H1 (cell line): ENCODE results near the gene CEP350. TPM values are rescaled to one million over a fixed set of nuclear protein-coding genes. Genes with fewer than 3 reads are reported as not detected.

Source experiments
- CTCF ChIA-PET: fragments of 300-600 bp; sonication (Branson Sonifier 250); formaldehyde crosslinking; loops from one replicate; lab custom pipeline; 2021; ENCODE audit not compliant: partially characterized antibody; lab: Charles Lee
- POLR2A ChIA-PET: fragments of 300-600 bp; sonication (Branson Sonifier 250); formaldehyde crosslinking; loops from one replicate; lab custom pipeline; 2021; ENCODE audit warnings: inconsistent platforms; ENCODE audit not compliant: partially characterized antibody; lab: Charles Lee
- DNase-seq, 2 experiments: peaks; one replicate each; pipeline versions ENCODE4 v3.0.0 to v3.0.0-alpha.2; 2010 to 2022; ENCODE audit warnings: low spot score in 2 of 2, low read depth in 1 of 2, mixed read lengths in 1 of 2
- FAIRE-seq: peaks from 2 replicates; lab custom pipeline; 2011; peaks lifted over from hg19 to GRCh38; lab: Jason Lieb, UNC
- H2AFZ ChIP-seq: 2 replicates; pipeline ENCODE4 v1.8.1; 2012; ENCODE audit warnings: low read length, inconsistent platforms
- H2AK5ac ChIP-seq: 2 replicates; pipeline ENCODE4 v1.6.1; 2013; ENCODE audit warnings: low read depth, low read length
- H2BK120ac ChIP-seq: replicated peaks from 2 replicates; pipeline ENCODE3; 2013; ENCODE audit warnings: low read depth, low read length, inconsistent platforms
- H2BK12ac ChIP-seq: 2 replicates; pipeline ENCODE4 v1.6.1; 2013; ENCODE audit warnings: low read depth, low read length
- H2BK15ac ChIP-seq: 2 replicates; pipeline ENCODE4 v1.6.1; 2013; ENCODE audit warnings: low read length
- H2BK20ac ChIP-seq: 2 replicates; pipeline ENCODE4 v1.6.1; 2013; ENCODE audit warnings: low read length
- H2BK5ac ChIP-seq: 2 replicates; pipeline ENCODE4 v1.6.1; 2013; ENCODE audit warnings: low read depth, low read length
- H3K14ac ChIP-seq: 2 replicates; pipeline ENCODE4 v1.6.1; 2013; ENCODE audit warnings: inconsistent platforms; ENCODE audit not compliant: insufficient read length
- H3K18ac ChIP-seq: 2 replicates; pipeline ENCODE4 v1.6.1; 2013; ENCODE audit warnings: low read length; ENCODE audit errors: extremely low read depth
- H3K23ac ChIP-seq: 2 replicates; pipeline ENCODE4 v1.6.1; 2013; ENCODE audit warnings: inconsistent platforms; ENCODE audit not compliant: insufficient read length
- H3K23me2 ChIP-seq: 2 replicates; pipeline ENCODE4 v1.6.1; 2013; ENCODE audit warnings: low read depth, low read length
- H3K27ac ChIP-seq: 2 replicates; pipeline ENCODE4 v1.6.1; 2011; ENCODE audit warnings: low read depth, low read length, inconsistent platforms
- H3K27me3 ChIP-seq, 4 experiments: replicated peaks in 1 of 4; 1 replicate in 1 of 4; 2 replicates in 3 of 4; pipeline versions ENCODE4 v1.6.1 to v1.8.1; 2011 to 2013; ENCODE audit warnings: low read length in 3 of 4, mild to moderate bottlenecking in 3 of 4, inconsistent platforms in 2 of 4, mixed read lengths in 2 of 4, moderate library complexity in 1 of 4; ENCODE audit not compliant: control insufficient read depth in 3 of 4, insufficient read depth in 3 of 4; ENCODE audit errors: extremely low read depth in 1 of 4
- H3K36me3 ChIP-seq, 4 experiments: 2 replicates each; pipeline versions ENCODE4 v1.6.1 to v1.8.1; 2011 to 2013; ENCODE audit warnings: mild to moderate bottlenecking in 4 of 4, low read length in 3 of 4, moderate library complexity in 2 of 4, control low read depth in 1 of 4, inconsistent platforms in 1 of 4; ENCODE audit not compliant: insufficient read depth in 4 of 4, control insufficient read depth in 2 of 4
- H3K4ac ChIP-seq: replicated peaks from 2 replicates; pipeline ENCODE3; 2013; ENCODE audit warnings: low read length, low read depth, mixed read lengths, inconsistent platforms; ENCODE audit not compliant: insufficient read length
- H3K4me1 ChIP-seq, 4 experiments: replicated peaks in 1 of 4; 1 replicate in 1 of 4; 2 replicates in 3 of 4; pipeline versions ENCODE4 v1.6.1 to v1.8.1; 2011 to 2013; ENCODE audit warnings: low read length in 3 of 4, inconsistent platforms in 2 of 4, mixed read lengths in 1 of 4; ENCODE audit not compliant: insufficient read depth in 4 of 4, control insufficient read depth in 3 of 4
- H3K4me2 ChIP-seq, 2 experiments: 2 replicates each; pipeline versions ENCODE4 v1.6.1 to v1.8.1; 2011 to 2013; ENCODE audit warnings: low read depth in 2 of 2, low read length in 2 of 2, control low read depth in 1 of 2, inconsistent platforms in 1 of 2, mild to moderate bottlenecking in 1 of 2; ENCODE audit not compliant: insufficient read depth in 1 of 2
- H3K4me3 ChIP-seq, 4 experiments: fragments of 200-600, 300-600 bp in 1 of 4; sonication (generic), shearing (Covaris generic), sonication (Bioruptor Twin) in 1 of 4; 2 replicates each; pipeline versions ENCODE4 v1.5.1 to v1.8.1; 2011 to 2016; ENCODE audit warnings: low read length in 4 of 4, low read depth in 3 of 4, control low read depth in 2 of 4, inconsistent platforms in 2 of 4, mild to moderate bottlenecking in 2 of 4, mixed read lengths in 1 of 4, moderate library complexity in 1 of 4; ENCODE audit not compliant: insufficient read depth in 2 of 4; ENCODE audit errors: extremely low read depth in 1 of 4
- H3K56ac ChIP-seq: replicated peaks from 2 replicates; pipeline ENCODE3; 2013; ENCODE audit warnings: low read depth, mild to moderate bottlenecking, mixed read lengths, low read length, inconsistent platforms; ENCODE audit not compliant: insufficient read length
- H3K79me1 ChIP-seq: 2 replicates; pipeline ENCODE4 v1.6.1; 2013; ENCODE audit warnings: low read depth, low read length, control low read depth
- H3K79me2 ChIP-seq, 2 experiments: 2 replicates each; pipeline versions ENCODE4 v1.6.1 to v1.8.1; 2012 to 2013; ENCODE audit warnings: low read length in 2 of 2, mild to moderate bottlenecking in 2 of 2, inconsistent platforms in 1 of 2; ENCODE audit not compliant: insufficient read depth in 2 of 2, control insufficient read depth in 1 of 2
- H3K9ac ChIP-seq, 4 experiments: replicated peaks in 1 of 4; 1 replicate in 1 of 4; 2 replicates in 3 of 4; pipeline versions ENCODE4 v1.6.1 to v1.8.1; 2011 to 2013; ENCODE audit warnings: low read depth in 3 of 4, low read length in 3 of 4, control low read depth in 2 of 4, mild to moderate bottlenecking in 2 of 4, moderate library complexity in 2 of 4, inconsistent platforms in 1 of 4; ENCODE audit errors: extremely low read depth in 1 of 4
- H3K9me3 ChIP-seq, 2 experiments: 2 replicates each; pipeline versions ENCODE4 v1.6.1 to v1.8.1; 2012 to 2013; ENCODE audit warnings: mild to moderate bottlenecking in 2 of 2, moderate library complexity in 2 of 2, control low read depth in 1 of 2, inconsistent platforms in 1 of 2, low read depth in 1 of 2, low read length in 1 of 2, mixed read lengths in 1 of 2; ENCODE audit not compliant: insufficient read depth in 2 of 2
- H4K20me1 ChIP-seq, 2 experiments: replicated peaks in 1 of 2; 2 replicates each; pipeline versions ENCODE3 to v1.8.1; 2011 to 2013; ENCODE audit warnings: inconsistent platforms in 2 of 2, low read length in 2 of 2, mild to moderate bottlenecking in 1 of 2; ENCODE audit not compliant: insufficient read depth in 2 of 2, control insufficient read depth in 1 of 2
- H4K5ac ChIP-seq: 2 replicates; pipeline ENCODE4 v1.6.1; 2013; ENCODE audit warnings: low read length, low read depth, mixed read lengths, inconsistent platforms; ENCODE audit not compliant: insufficient read length
- H4K8ac ChIP-seq: 2 replicates; pipeline ENCODE4 v1.8.0; 2013; ENCODE audit warnings: mild to moderate bottlenecking, moderate library complexity, low read length, inconsistent platforms; ENCODE audit not compliant: insufficient read depth; ENCODE audit errors: extremely low read depth
- H4K91ac ChIP-seq: replicated peaks from 2 replicates; pipeline ENCODE3; 2013; ENCODE audit warnings: low read length, mixed read lengths, inconsistent platforms; ENCODE audit not compliant: insufficient read length
- CBX8 ChIP-seq: fragments of 300-800, 300-1000 bp; sonication (generic); IDR thresholded peaks from 2 replicates; pipeline ENCODE4 v1.7.1; 2016; ENCODE audit warnings: low read depth, low read length, borderline replicate concordance
- E2F6 ChIP-seq: IDR thresholded peaks from 2 replicates; pipeline ENCODE4 v1.6.1; 2012; ENCODE audit warnings: inconsistent platforms
- FOSL1 ChIP-seq: IDR thresholded peaks from 2 replicates; pipeline ENCODE4 v1.6.1; 2011; ENCODE audit warnings: mild to moderate bottlenecking, low read depth, low read length, moderate library complexity; ENCODE audit not compliant: insufficient read depth
- KDM1A ChIP-seq: fragments of 200-600, 300-600 bp; sonication (generic); IDR thresholded peaks from 2 replicates; pipeline ENCODE4 v1.7.1; 2016; ENCODE audit warnings: mild to moderate bottlenecking, low read length, borderline replicate concordance
- NRF1 ChIP-seq: IDR thresholded peaks from 2 replicates; pipeline ENCODE4 v1.6.1; 2011; ENCODE audit warnings: mild to moderate bottlenecking, low read depth, low read length, improper control_type of control experiment
- POLR2AphosphoS5 ChIP-seq: IDR thresholded peaks from 2 replicates; pipeline ENCODE4 v1.6.1; 2011; ENCODE audit warnings: low read depth, low read length
- RAD21 ChIP-seq, 2 experiments: IDR thresholded peaks in 1 of 2; conservative IDR thresholded peaks in 1 of 2; 2 replicates each; pipeline ENCODE4 v1.6.1; 2011; ENCODE audit warnings: low read depth in 2 of 2, low read length in 2 of 2, improper control_type of control experiment in 1 of 2, inconsistent platforms in 1 of 2, mild to moderate bottlenecking in 1 of 2, moderate library complexity in 1 of 2
- RBBP5 ChIP-seq: IDR thresholded peaks from 2 replicates; pipeline ENCODE4 v1.7.1; 2012; ENCODE audit warnings: low read depth, mild to moderate bottlenecking, inconsistent platforms, low read length, moderate library complexity, borderline replicate concordance
- RNF2 ChIP-seq: fragments of 200-900, 300-1000 bp; sonication (generic); IDR thresholded peaks from 2 replicates; pipeline ENCODE4 v1.7.1; 2016; ENCODE audit warnings: borderline replicate concordance, low read depth, mild to moderate bottlenecking, antibody characterized with exemption, low read length; ENCODE audit not compliant: poor library complexity, severe bottlenecking; ENCODE audit errors: missing control alignments
- SIRT6 ChIP-seq: IDR thresholded peaks from one replicate; pipeline ENCODE4 v1.7.1; 2012; ENCODE audit warnings: low read length, inconsistent platforms
- SRF ChIP-seq: IDR thresholded peaks from 2 replicates; pipeline ENCODE4 v1.6.1; 2011; ENCODE audit warnings: mild to moderate bottlenecking, low read depth, low read length, moderate library complexity
- TAF7 ChIP-seq: optimal IDR thresholded peaks from 2 replicates; pipeline ENCODE3; 2011; ENCODE audit warnings: low read depth, mild to moderate bottlenecking, inconsistent platforms, low read length, moderate library complexity, borderline replicate concordance
- ZNF274 ChIP-seq: IDR thresholded peaks from 2 replicates; pipeline ENCODE4 v1.7.0; 2012; ENCODE audit warnings: low read length, borderline replicate concordance; ENCODE audit errors: extremely low read depth
- WGBS, 2 experiments: shearing (Covaris generic) in 1 of 2; methylation state at CpG; one replicate each; pipeline versions ENCODE4 v1.1.6 to v1.1.7; 2013 to 2015; ENCODE audit warnings: low lambda C conversion rate in 2 of 2, mixed read lengths in 2 of 2, inconsistent platforms in 1 of 2, low coverage in 1 of 2, missing lambda C conversion rate in 1 of 2; ENCODE audit not compliant: insufficient replicate concordance in 2 of 2, insufficient coverage in 1 of 2, insufficient read length in 1 of 2; ENCODE audit errors: extremely low coverage in 1 of 2, missing lambda C conversion rate in 1 of 2; 5-methylcytosine and 5-hydroxymethylcytosine counted together
- polyA plus RNA-seq, 7 experiments: library from polyadenylated mRNA; depleted of rRNA in 3 of 7; stranded (reverse) in 5 of 7; unstranded in 2 of 7; fragments of >200 nt in 5 of 7; fragments of 200-250 nt in 2 of 7; gene quantifications; 1 replicate in 5 of 7; 2 replicates in 1 of 7; 4 replicates in 1 of 7; pipeline versions ENCODE4 v1.2.1 to v1.2.3, GENCODE V29; 2011 to 2013; ENCODE audit warnings: missing spikeins in 2 of 7, mixed read lengths in 2 of 7
- total RNA-seq: library from RNA; stranded (reverse); fragmentation: NEBNext Ultra II Directional; extraction: Animal tissue kit (Norgen Biotek cat#: 25700); gene quantifications from 2 replicates; pipeline ENCODE4 v1.2.1, GENCODE V29; 2021

CEP350 gene
- total and polyA plus RNA-seq, 2 of the 8 experiments (the other 6 are each of a cell fraction or from before 2014, with no cell fraction given) = 5.6 to 39.4 TPM

DNA sequence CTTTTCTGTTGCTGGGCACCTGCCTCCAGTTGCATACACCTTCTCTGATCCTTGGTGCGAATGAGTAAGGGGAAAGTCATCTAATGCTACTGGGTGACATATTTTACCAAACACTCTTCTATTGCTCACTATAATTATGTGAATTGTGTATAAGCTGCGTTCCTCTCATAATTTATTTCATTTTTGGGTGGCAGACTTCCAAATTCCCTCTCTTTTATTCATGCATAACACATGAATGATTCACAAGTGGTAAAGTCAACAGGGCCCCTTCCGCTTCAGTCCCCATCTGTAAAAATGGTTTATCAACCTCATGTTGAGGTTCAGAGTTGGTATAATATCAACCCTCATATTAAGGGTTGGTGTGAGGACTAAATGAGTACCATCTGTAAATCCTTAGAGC, 196.9 kb downstream of the CEP350 start:
- Histone ChIP-seq H4K8ac (no peak overlapping the region), H3K79me1 (no peaks in the 10 kb centered on the region), H3K4me1 (peaks cover 1 to 4% (median 3%) of the 10 kb centered on the region in 4 experiments; a peak in 6 of 7 replicates), H3K4me2 (no peak overlapping the region), H3K23ac (no peak overlapping the region), H2BK20ac (no peak overlapping the region), H3K4ac (no peak overlapping the region), H3K4me3 (no peak overlapping the region), H2BK12ac (no peak overlapping the region), H3K9ac (no peak overlapping the region), H4K20me1 (peaks cover under 1 to 4% of the 10 kb centered on the region in 2 experiments), H2BK120ac (no peak overlapping the region), H3K18ac (no peak overlapping the region), H4K5ac (no peak overlapping the region), H3K27me3 (peaks cover 0 to 15% (median 8%) of the 10 kb centered on the region in 4 experiments; a peak in 5 of 7 replicates), H2AK5ac (no peak overlapping the region), H2BK15ac (no peak overlapping the region), H2BK5ac (no peak overlapping the region), H2AFZ (no peak overlapping the region), H3K9me3 (no peaks in the 10 kb centered on the region), H3K23me2 (peaks cover 8% of the 10 kb centered on the region), H3K79me2 (peaks cover 2 to 9% of the 10 kb centered on the region in 2 experiments; a peak in 3 of 4 replicates), H3K14ac (no peak overlapping the region), H3K27ac (no peak overlapping the region), H4K91ac (no peak overlapping the region), H3K56ac (no peak overlapping the region), H3K36me3 (no peaks in the 10 kb centered on the region)
- POLR2A ChIA-PET = no interaction called here
- 77% methylated on average over 3 of the region's 3 CpGs; no CpG with 5 or more reads in 1 of the 2 experiments for WGBS, 2 experiments
- DNase-seq (no peak), FAIRE-seq (no peak)
- CTCF ChIA-PET = no interaction called here
- no peak for TF ChIP-seq RNF2
- no peak for TF ChIP-seq ZNF274
- no peak for TF ChIP-seq RBBP5
- no peak for TF ChIP-seq FOSL1
- no peak for TF ChIP-seq SIRT6
- no peak for TF ChIP-seq KDM1A
- TF ChIP-seq TAF7 = no peak
- no peak for TF ChIP-seq NRF1
- no peak for TF ChIP-seq SRF
- no peak for TF ChIP-seq RAD21 (IDR thresholded peaks at IDR 0.05 in 1 of 2, conservative IDR thresholded peaks at IDR 0.05 in 1 of 2; ENCODE audit: low read depth in 2 of 2, low read length in 2 of 2)
- TF ChIP-seq POLR2AphosphoS5 = no peak
- TF ChIP-seq E2F6 = no peak
- TF ChIP-seq CBX8 = no peak
